Neutrophil (primary cell): ENCODE measurements around the gene RPS24.

Experiments
- H3K27ac ChIP-seq: fragments of 200-600 bp; sonication (generic); 2 replicates; pipeline ENCODE4 v1.5.1; 2016; ENCODE audit warnings: mild to moderate bottlenecking, moderate library complexity
- H3K27me3 ChIP-seq: fragments of 200-600 bp; sonication (generic); 2 replicates; pipeline ENCODE4 v1.6.0; 2016; ENCODE audit warnings: mild to moderate bottlenecking
- H3K36me3 ChIP-seq: fragments of 200-600 bp; sonication (generic); 2 replicates; pipeline ENCODE4 v1.5.1; 2017
- H3K4me1 ChIP-seq, 2 experiments: fragments of 200-600 bp in 1 of 2; sonication (generic) in 1 of 2; 1 replicate in 1 of 2; 2 replicates in 1 of 2; pipeline versions ENCODE4 v1.5.1 to v1.6.1; 2013 to 2016; ENCODE audit warnings: low read depth in 1 of 2, low read length in 1 of 2, mild to moderate bottlenecking in 1 of 2, moderate library complexity in 1 of 2; ENCODE audit not compliant: control insufficient read depth in 1 of 2, insufficient read depth in 1 of 2
- H3K4me3 ChIP-seq, 2 experiments: fragments of 200-600 bp in 1 of 2; sonication (generic) in 1 of 2; 1 replicate in 1 of 2; 2 replicates in 1 of 2; pipeline ENCODE4 v1.5.1; 2013 to 2016; ENCODE audit warnings: low read depth in 1 of 2, low read length in 1 of 2, mild to moderate bottlenecking in 1 of 2, moderate library complexity in 1 of 2
- H3K9me3 ChIP-seq: fragments of 200-600 bp; sonication (generic); 2 replicates; pipeline ENCODE4 v1.5.1; 2016
- CTCF ChIP-seq: fragments of 200-600 bp; sonication (generic); IDR thresholded peaks from 2 replicates; pipeline ENCODE4 v1.5.1; 2016; ENCODE audit warnings: antibody characterized with exemption

RPS24 gene

GRCh38 chr10:78035933-78036583 lies 2.4 kb downstream of the RPS24 start:
- no peak for TF ChIP-seq CTCF
- Histone ChIP-seq H3K27ac (no peak overlapping the region), H3K36me3 (peaks cover 60% of the 10 kb centered on the region), H3K27me3 (no peaks in the 10 kb centered on the region), H3K4me3 (no peak overlapping the region), H3K9me3 (no peaks in the 10 kb centered on the region), H3K4me1 (peaks cover 16 to 21% of the 10 kb centered on the region in 2 experiments)

DNA sequence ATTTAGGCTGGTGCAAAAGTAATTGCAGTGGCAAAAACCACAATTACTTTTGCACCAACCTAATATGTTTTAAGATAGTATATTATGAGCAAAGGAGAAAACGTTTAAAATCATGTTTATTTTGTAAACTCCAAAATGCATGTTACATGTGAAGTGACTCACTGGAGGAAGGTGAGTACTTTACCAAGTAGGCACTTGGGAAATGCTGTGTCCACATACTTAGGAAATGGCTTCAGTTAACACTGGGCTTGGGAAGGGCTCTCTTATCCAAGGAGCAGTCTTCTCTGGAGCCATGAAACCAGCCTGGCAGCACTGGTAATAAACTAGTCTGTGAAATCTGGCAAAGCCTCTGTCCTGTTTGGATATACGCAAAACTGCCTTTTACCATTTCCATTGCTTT lies 4.4 kb downstream of the RPS24 start:
- TF ChIP-seq CTCF: no peak
- Histone ChIP-seq H3K36me3 (peaks cover 81% of the 10 kb centered on the region), H3K4me1 (peaks cover 15 to 18% of the 10 kb centered on the region in 2 experiments), H3K27me3 (no peaks in the 10 kb centered on the region), H3K27ac (no peak overlapping the region), H3K4me3 (no peak overlapping the region), H3K9me3 (no peaks in the 10 kb centered on the region)

DNA sequence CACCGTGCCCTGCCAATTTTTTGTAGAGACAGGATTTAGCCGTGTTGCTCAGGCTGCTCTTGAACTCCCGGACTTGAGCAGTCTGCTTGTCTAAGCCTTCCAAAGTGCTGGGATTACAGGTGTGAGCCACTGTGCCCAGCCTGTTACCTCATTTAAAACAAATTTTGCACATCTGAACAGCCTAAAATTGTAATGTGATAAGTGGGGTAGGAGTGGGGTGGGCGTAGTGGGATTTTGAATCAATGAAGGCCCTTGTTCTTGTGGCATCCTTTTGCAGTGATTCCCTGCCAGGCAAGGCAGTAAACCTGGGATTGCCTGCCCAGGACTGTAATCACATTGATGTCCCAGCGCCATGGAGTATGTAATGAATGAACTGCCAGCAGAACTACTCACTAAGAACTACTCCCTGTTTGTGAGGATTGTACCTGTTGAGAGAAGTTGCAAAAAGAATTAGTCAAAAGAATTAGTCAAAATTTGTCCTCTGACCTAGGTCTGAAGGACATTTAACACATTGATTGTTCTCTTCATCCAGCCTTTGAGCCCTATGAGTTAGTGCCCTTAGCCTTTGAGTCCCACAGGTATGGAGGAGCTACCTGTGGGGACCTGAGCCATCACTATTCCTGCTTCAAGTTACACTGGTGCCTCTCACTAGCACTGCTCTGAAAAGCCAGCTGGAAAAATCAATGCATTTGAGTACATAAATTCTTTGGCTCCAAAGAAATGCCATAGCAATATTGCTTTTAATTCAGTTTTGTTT lies 5.3 kb downstream of the RPS24 start:
- peaks cover 83% of the 10 kb centered on the region for H3K36me3 ChIP-seq
- no peaks in the 10 kb centered on the region for H3K27me3 ChIP-seq
- TF ChIP-seq CTCF: no peak
- H3K27ac ChIP-seq: no peak overlapping the region
- H3K4me3 ChIP-seq: no peak overlapping the region
- H3K4me1 ChIP-seq: peaks cover 7 to 9% of the 10 kb centered on the region in 2 experiments
- no peaks in the 10 kb centered on the region for H3K9me3 ChIP-seq

DNA sequence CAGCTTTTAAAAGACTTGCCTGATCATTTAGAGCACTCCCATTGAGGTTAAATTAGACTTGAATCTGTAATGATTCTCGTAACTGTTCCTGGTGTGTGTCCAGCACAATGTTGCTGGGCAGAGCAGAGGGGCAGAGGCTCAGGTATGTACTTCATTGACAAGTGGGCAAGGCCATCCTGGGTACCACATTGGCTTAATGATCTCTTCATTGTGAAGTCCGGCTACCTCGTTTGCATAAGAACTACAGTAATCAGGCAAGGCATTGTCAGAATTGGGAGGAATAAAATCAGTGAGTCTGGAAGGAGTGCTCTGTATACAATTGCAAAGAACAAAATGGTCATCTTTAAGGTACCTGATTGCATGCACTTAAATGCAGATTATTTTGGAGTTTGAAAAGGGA lies 6.1 kb downstream of the RPS24 start:
- Histone ChIP-seq H3K36me3 (peaks cover 83% of the 10 kb centered on the region), H3K27ac (no peak overlapping the region), H3K4me1 (peaks cover 0 to 2% of the 10 kb centered on the region in 2 experiments), H3K27me3 (no peaks in the 10 kb centered on the region), H3K9me3 (no peaks in the 10 kb centered on the region), H3K4me3 (no peak overlapping the region)
- TF ChIP-seq CTCF: no peak

- Histone ChIP-seq H3K9me3 (no peaks in the 10 kb centered on the region), H3K4me1 (no peaks in the 10 kb centered on the region), H3K36me3 (peaks cover 69% of the 10 kb centered on the region), H3K27ac (no peak overlapping the region), H3K4me3 (no peak overlapping the region), H3K27me3 (no peaks in the 10 kb centered on the region)
- TF ChIP-seq CTCF: no peak
These were observed 7.8 kb downstream of the RPS24 start for GRCh38 chr10:78041170-78042057.
